Sigmoid colon (tissue), 3 donors: ENCODE results near the gene RRAGA.

Experiments
- POLR2A ChIP-seq, 2 donors: fragments of 450-650 bp; IDR thresholded peaks; one replicate each; pipeline ENCODE4 v1.6.1; 2016; ENCODE audit warnings: antibody characterized with exemption in 2 of 2, mild to moderate bottlenecking in 2 of 2, moderate library complexity in 2 of 2
- TF ChIP-seq, protein P1 (sequence below), 4 experiments: fragments of 450-650 bp in 3 of 4; fragments of 200-600 bp in 1 of 4; IDR thresholded peaks; one replicate each; pipeline ENCODE4 v1.5.1; 2016 to 2019; ENCODE audit warnings: antibody characterized with exemption in 4 of 4, mild to moderate bottlenecking in 3 of 4, moderate library complexity in 2 of 4

DNA sequence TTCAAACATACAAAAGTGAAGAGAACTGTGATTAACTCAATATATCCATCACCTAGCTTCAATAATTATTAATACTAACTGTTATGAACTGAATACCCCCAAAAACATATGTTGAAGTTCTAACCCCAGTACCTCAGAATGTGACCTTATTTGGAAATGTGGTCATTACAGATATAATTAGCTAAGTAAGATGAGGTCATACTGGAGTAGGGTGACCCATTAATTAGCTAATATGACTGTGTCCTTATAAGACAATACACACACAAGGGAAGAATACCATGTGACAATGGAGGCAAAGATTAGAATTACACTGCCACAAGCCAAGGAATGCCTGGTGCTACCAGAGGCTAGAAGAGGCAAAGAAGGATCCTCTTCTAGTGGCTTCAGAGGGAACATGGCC lies 7.8 kb downstream of the RRAGA start:
- TF ChIP-seq, protein P1, sequence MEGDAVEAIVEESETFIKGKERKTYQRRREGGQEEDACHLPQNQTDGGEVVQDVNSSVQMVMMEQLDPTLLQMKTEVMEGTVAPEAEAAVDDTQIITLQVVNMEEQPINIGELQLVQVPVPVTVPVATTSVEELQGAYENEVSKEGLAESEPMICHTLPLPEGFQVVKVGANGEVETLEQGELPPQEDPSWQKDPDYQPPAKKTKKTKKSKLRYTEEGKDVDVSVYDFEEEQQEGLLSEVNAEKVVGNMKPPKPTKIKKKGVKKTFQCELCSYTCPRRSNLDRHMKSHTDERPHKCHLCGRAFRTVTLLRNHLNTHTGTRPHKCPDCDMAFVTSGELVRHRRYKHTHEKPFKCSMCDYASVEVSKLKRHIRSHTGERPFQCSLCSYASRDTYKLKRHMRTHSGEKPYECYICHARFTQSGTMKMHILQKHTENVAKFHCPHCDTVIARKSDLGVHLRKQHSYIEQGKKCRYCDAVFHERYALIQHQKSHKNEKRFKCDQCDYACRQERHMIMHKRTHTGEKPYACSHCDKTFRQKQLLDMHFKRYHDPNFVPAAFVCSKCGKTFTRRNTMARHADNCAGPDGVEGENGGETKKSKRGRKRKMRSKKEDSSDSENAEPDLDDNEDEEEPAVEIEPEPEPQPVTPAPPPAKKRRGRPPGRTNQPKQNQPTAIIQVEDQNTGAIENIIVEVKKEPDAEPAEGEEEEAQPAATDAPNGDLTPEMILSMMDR (IDR thresholded peaks at IDR 0.05) = no peak
- TF ChIP-seq POLR2A (IDR thresholded peaks at IDR 0.05) = no peak
